H1 (cell line): ENCODE measurements around the gene E2F1. TPM values are rescaled to one million over a fixed set of nuclear protein-coding genes. Genes with fewer than 3 reads are reported as not detected.

Experiments used
- CTCF ChIA-PET: fragments of 300-600 bp; sonication (Branson Sonifier 250); formaldehyde crosslinking; loops from one replicate; lab custom pipeline; 2021; ENCODE audit not compliant: partially characterized antibody; lab: Charles Lee
- POLR2A ChIA-PET: fragments of 300-600 bp; sonication (Branson Sonifier 250); formaldehyde crosslinking; loops from one replicate; lab custom pipeline; 2021; ENCODE audit warnings: inconsistent platforms; ENCODE audit not compliant: partially characterized antibody; lab: Charles Lee
- DNase-seq, 2 experiments: peaks; one replicate each; pipeline versions ENCODE4 v3.0.0 to v3.0.0-alpha.2; 2010 to 2022; ENCODE audit warnings: low spot score in 2 of 2, low read depth in 1 of 2, mixed read lengths in 1 of 2
- FAIRE-seq: peaks from 2 replicates; lab custom pipeline; 2011; peaks lifted over from hg19 to GRCh38; lab: Jason Lieb, UNC
- H2AFZ ChIP-seq: 2 replicates; pipeline ENCODE4 v1.8.1; 2012; ENCODE audit warnings: low read length, inconsistent platforms
- H2AK5ac ChIP-seq: 2 replicates; pipeline ENCODE4 v1.6.1; 2013; ENCODE audit warnings: low read depth, low read length
- H2BK120ac ChIP-seq: replicated peaks from 2 replicates; pipeline ENCODE3; 2013; ENCODE audit warnings: low read depth, low read length, inconsistent platforms
- H2BK12ac ChIP-seq: 2 replicates; pipeline ENCODE4 v1.6.1; 2013; ENCODE audit warnings: low read depth, low read length
- H2BK15ac ChIP-seq: 2 replicates; pipeline ENCODE4 v1.6.1; 2013; ENCODE audit warnings: low read length
- H2BK20ac ChIP-seq: 2 replicates; pipeline ENCODE4 v1.6.1; 2013; ENCODE audit warnings: low read length
- H2BK5ac ChIP-seq: 2 replicates; pipeline ENCODE4 v1.6.1; 2013; ENCODE audit warnings: low read depth, low read length
- H3K14ac ChIP-seq: 2 replicates; pipeline ENCODE4 v1.6.1; 2013; ENCODE audit warnings: inconsistent platforms; ENCODE audit not compliant: insufficient read length
- H3K18ac ChIP-seq: 2 replicates; pipeline ENCODE4 v1.6.1; 2013; ENCODE audit warnings: low read length; ENCODE audit errors: extremely low read depth
- H3K23ac ChIP-seq: 2 replicates; pipeline ENCODE4 v1.6.1; 2013; ENCODE audit warnings: inconsistent platforms; ENCODE audit not compliant: insufficient read length
- H3K23me2 ChIP-seq: 2 replicates; pipeline ENCODE4 v1.6.1; 2013; ENCODE audit warnings: low read depth, low read length
- H3K27ac ChIP-seq: 2 replicates; pipeline ENCODE4 v1.6.1; 2011; ENCODE audit warnings: low read depth, low read length, inconsistent platforms
- H3K27me3 ChIP-seq, 4 experiments: replicated peaks in 1 of 4; 1 replicate in 1 of 4; 2 replicates in 3 of 4; pipeline versions ENCODE4 v1.6.1 to v1.8.1; 2011 to 2013; ENCODE audit warnings: low read length in 3 of 4, mild to moderate bottlenecking in 3 of 4, inconsistent platforms in 2 of 4, mixed read lengths in 2 of 4, moderate library complexity in 1 of 4; ENCODE audit not compliant: control insufficient read depth in 3 of 4, insufficient read depth in 3 of 4; ENCODE audit errors: extremely low read depth in 1 of 4
- H3K36me3 ChIP-seq, 4 experiments: 2 replicates each; pipeline versions ENCODE4 v1.6.1 to v1.8.1; 2011 to 2013; ENCODE audit warnings: mild to moderate bottlenecking in 4 of 4, low read length in 3 of 4, moderate library complexity in 2 of 4, control low read depth in 1 of 4, inconsistent platforms in 1 of 4; ENCODE audit not compliant: insufficient read depth in 4 of 4, control insufficient read depth in 2 of 4
- H3K4ac ChIP-seq: replicated peaks from 2 replicates; pipeline ENCODE3; 2013; ENCODE audit warnings: low read length, low read depth, mixed read lengths, inconsistent platforms; ENCODE audit not compliant: insufficient read length
- H3K4me1 ChIP-seq, 4 experiments: replicated peaks in 1 of 4; 1 replicate in 1 of 4; 2 replicates in 3 of 4; pipeline versions ENCODE4 v1.6.1 to v1.8.1; 2011 to 2013; ENCODE audit warnings: low read length in 3 of 4, inconsistent platforms in 2 of 4, mixed read lengths in 1 of 4; ENCODE audit not compliant: insufficient read depth in 4 of 4, control insufficient read depth in 3 of 4
- H3K4me2 ChIP-seq, 2 experiments: 2 replicates each; pipeline versions ENCODE4 v1.6.1 to v1.8.1; 2011 to 2013; ENCODE audit warnings: low read depth in 2 of 2, low read length in 2 of 2, control low read depth in 1 of 2, inconsistent platforms in 1 of 2, mild to moderate bottlenecking in 1 of 2; ENCODE audit not compliant: insufficient read depth in 1 of 2
- H3K4me3 ChIP-seq, 4 experiments: fragments of 200-600, 300-600 bp in 1 of 4; sonication (generic), shearing (Covaris generic), sonication (Bioruptor Twin) in 1 of 4; 2 replicates each; pipeline versions ENCODE4 v1.5.1 to v1.8.1; 2011 to 2016; ENCODE audit warnings: low read length in 4 of 4, low read depth in 3 of 4, control low read depth in 2 of 4, inconsistent platforms in 2 of 4, mild to moderate bottlenecking in 2 of 4, mixed read lengths in 1 of 4, moderate library complexity in 1 of 4; ENCODE audit not compliant: insufficient read depth in 2 of 4; ENCODE audit errors: extremely low read depth in 1 of 4
- H3K56ac ChIP-seq: replicated peaks from 2 replicates; pipeline ENCODE3; 2013; ENCODE audit warnings: low read depth, mild to moderate bottlenecking, mixed read lengths, low read length, inconsistent platforms; ENCODE audit not compliant: insufficient read length
- H3K79me1 ChIP-seq: 2 replicates; pipeline ENCODE4 v1.6.1; 2013; ENCODE audit warnings: low read depth, low read length, control low read depth
- H3K79me2 ChIP-seq, 2 experiments: 2 replicates each; pipeline versions ENCODE4 v1.6.1 to v1.8.1; 2012 to 2013; ENCODE audit warnings: low read length in 2 of 2, mild to moderate bottlenecking in 2 of 2, inconsistent platforms in 1 of 2; ENCODE audit not compliant: insufficient read depth in 2 of 2, control insufficient read depth in 1 of 2
- H3K9ac ChIP-seq, 4 experiments: replicated peaks in 1 of 4; 1 replicate in 1 of 4; 2 replicates in 3 of 4; pipeline versions ENCODE4 v1.6.1 to v1.8.1; 2011 to 2013; ENCODE audit warnings: low read depth in 3 of 4, low read length in 3 of 4, control low read depth in 2 of 4, mild to moderate bottlenecking in 2 of 4, moderate library complexity in 2 of 4, inconsistent platforms in 1 of 4; ENCODE audit errors: extremely low read depth in 1 of 4
- H3K9me3 ChIP-seq, 2 experiments: 2 replicates each; pipeline versions ENCODE4 v1.6.1 to v1.8.1; 2012 to 2013; ENCODE audit warnings: mild to moderate bottlenecking in 2 of 2, moderate library complexity in 2 of 2, control low read depth in 1 of 2, inconsistent platforms in 1 of 2, low read depth in 1 of 2, low read length in 1 of 2, mixed read lengths in 1 of 2; ENCODE audit not compliant: insufficient read depth in 2 of 2
- H4K20me1 ChIP-seq, 2 experiments: replicated peaks in 1 of 2; 2 replicates each; pipeline versions ENCODE3 to v1.8.1; 2011 to 2013; ENCODE audit warnings: inconsistent platforms in 2 of 2, low read length in 2 of 2, mild to moderate bottlenecking in 1 of 2; ENCODE audit not compliant: insufficient read depth in 2 of 2, control insufficient read depth in 1 of 2
- H4K5ac ChIP-seq: 2 replicates; pipeline ENCODE4 v1.6.1; 2013; ENCODE audit warnings: low read length, low read depth, mixed read lengths, inconsistent platforms; ENCODE audit not compliant: insufficient read length
- H4K8ac ChIP-seq: 2 replicates; pipeline ENCODE4 v1.8.0; 2013; ENCODE audit warnings: mild to moderate bottlenecking, moderate library complexity, low read length, inconsistent platforms; ENCODE audit not compliant: insufficient read depth; ENCODE audit errors: extremely low read depth
- H4K91ac ChIP-seq: replicated peaks from 2 replicates; pipeline ENCODE3; 2013; ENCODE audit warnings: low read length, mixed read lengths, inconsistent platforms; ENCODE audit not compliant: insufficient read length
- BCL11A ChIP-seq, 2 experiments: IDR thresholded peaks; one replicate each; pipeline ENCODE4 v1.6.1; 2011; ENCODE audit warnings: low read depth in 2 of 2, low read length in 2 of 2, mild to moderate bottlenecking in 2 of 2
- CEBPB ChIP-seq: IDR thresholded peaks from 2 replicates; pipeline ENCODE4 v1.6.1; 2012; ENCODE audit warnings: low read depth, low read length
- GTF2F1 ChIP-seq: IDR thresholded peaks from 2 replicates; pipeline ENCODE4 v1.6.1; 2012; ENCODE audit warnings: low read depth, low read length, improper control_type of control experiment, borderline replicate concordance
- JUN ChIP-seq: IDR thresholded peaks from 2 replicates; pipeline ENCODE4 v1.6.1; 2011; ENCODE audit warnings: low read depth, mild to moderate bottlenecking, improper control_type of control experiment, low read length
- POU5F1 ChIP-seq: IDR thresholded peaks from 2 replicates; pipeline ENCODE4 v1.6.1; 2011; ENCODE audit warnings: low read depth, mild to moderate bottlenecking, low read length, moderate library complexity
- RNF2 ChIP-seq: fragments of 200-900, 300-1000 bp; sonication (generic); IDR thresholded peaks from 2 replicates; pipeline ENCODE4 v1.7.1; 2016; ENCODE audit warnings: borderline replicate concordance, low read depth, mild to moderate bottlenecking, antibody characterized with exemption, low read length; ENCODE audit not compliant: poor library complexity, severe bottlenecking; ENCODE audit errors: missing control alignments
- TEAD4 ChIP-seq: IDR thresholded peaks from 2 replicates; pipeline ENCODE4 v1.6.1; 2012; ENCODE audit warnings: low read depth, low read length, inconsistent platforms, mixed read lengths
- WGBS, 2 experiments: shearing (Covaris generic) in 1 of 2; methylation state at CpG; one replicate each; pipeline versions ENCODE4 v1.1.6 to v1.1.7; 2013 to 2015; ENCODE audit warnings: low lambda C conversion rate in 2 of 2, mixed read lengths in 2 of 2, inconsistent platforms in 1 of 2, low coverage in 1 of 2, missing lambda C conversion rate in 1 of 2; ENCODE audit not compliant: insufficient replicate concordance in 2 of 2, insufficient coverage in 1 of 2, insufficient read length in 1 of 2; ENCODE audit errors: extremely low coverage in 1 of 2, missing lambda C conversion rate in 1 of 2; 5-methylcytosine and 5-hydroxymethylcytosine counted together
- polyA plus RNA-seq, 7 experiments: library from polyadenylated mRNA; depleted of rRNA in 3 of 7; stranded (reverse) in 5 of 7; unstranded in 2 of 7; fragments of >200 nt in 5 of 7; fragments of 200-250 nt in 2 of 7; gene quantifications; 1 replicate in 5 of 7; 2 replicates in 1 of 7; 4 replicates in 1 of 7; pipeline versions ENCODE4 v1.2.1 to v1.2.3, GENCODE V29; 2011 to 2013; ENCODE audit warnings: missing spikeins in 2 of 7, mixed read lengths in 2 of 7
- total RNA-seq: library from RNA; stranded (reverse); fragmentation: NEBNext Ultra II Directional; extraction: Animal tissue kit (Norgen Biotek cat#: 25700); gene quantifications from 2 replicates; pipeline ENCODE4 v1.2.1, GENCODE V29; 2021

Gene E2F1
- total and polyA plus RNA-seq, 2 of the 8 experiments (the other 6 are each of a cell fraction or from before 2014, with no cell fraction given), result 33.4 to 35.8 TPM

DNA sequence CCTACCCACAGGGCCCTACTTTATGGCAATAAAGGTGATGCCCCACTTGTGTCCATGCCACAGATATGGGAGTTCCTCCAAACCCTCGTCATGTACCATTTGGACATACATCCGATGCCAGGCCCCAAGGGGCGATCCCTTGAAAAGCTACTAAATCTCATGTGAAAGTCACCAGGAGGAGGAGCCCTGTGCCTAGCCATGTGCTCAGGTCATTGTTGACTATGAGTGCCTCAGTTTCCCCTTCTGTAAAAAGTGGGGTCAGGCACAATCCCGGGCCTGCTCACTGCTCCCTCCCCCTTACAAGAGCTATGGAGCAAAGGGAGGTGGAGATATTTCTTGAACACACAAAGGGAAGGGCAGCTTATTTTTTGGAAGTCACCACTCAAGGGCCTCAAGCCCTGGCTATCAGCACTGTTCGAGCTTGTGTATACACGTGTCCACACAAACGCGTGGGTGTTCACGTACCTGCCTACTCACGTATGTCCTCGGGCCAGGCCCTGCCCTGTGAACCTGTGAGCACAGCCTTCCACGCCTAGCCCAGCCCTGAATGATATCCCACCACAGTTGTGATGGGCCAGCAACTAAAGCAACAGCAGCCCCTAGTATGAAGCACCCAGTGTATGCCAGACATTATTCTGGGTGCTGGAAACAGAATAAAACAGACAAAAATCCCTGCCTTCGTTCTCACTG is 17.6 kb downstream of the E2F1 start:
- no peaks in the 10 kb centered on the region for H3K79me2 ChIP-seq
- H3K9ac ChIP-seq, result no peak overlapping the region
- H4K8ac ChIP-seq, result no peak overlapping the region
- peaks cover 0 to 5% of the 10 kb centered on the region in 2 experiments; a peak in 1 of 4 replicates for H3K9me3 ChIP-seq
- no peak for DNase-seq
- H3K4me3 ChIP-seq, result no peak overlapping the region
- peaks cover 2 to 10% (median 6%) of the 10 kb centered on the region in 4 experiments; a peak in 4 of 8 replicates for H3K36me3 ChIP-seq
- H3K79me1 ChIP-seq, result no peaks in the 10 kb centered on the region; the same call in 1 of the 2 replicates
- no peak overlapping the region for H2BK20ac ChIP-seq
- no peak overlapping the region for H4K91ac ChIP-seq
- H4K5ac ChIP-seq, result no peak overlapping the region
- no peak overlapping the region for H3K18ac ChIP-seq
- H2BK5ac ChIP-seq, result no peak overlapping the region
- no peak overlapping the region for H3K27ac ChIP-seq
- no peak overlapping the region for H2BK12ac ChIP-seq
- H2BK15ac ChIP-seq, result 0 out of 2 replicates have a peak overlapping the region, but pooled peaks have one; percentile 29
- peaks cover 0 to 10% (median 3%) of the 10 kb centered on the region in 4 experiments; a peak in 3 of 7 replicates for H3K27me3 ChIP-seq
- no peak for FAIRE-seq
- 89% methylated on average over 13 of the region's 13 CpGs; no CpG with 5 or more reads in 1 of the 2 experiments for WGBS, 2 experiments
- no peak overlapping the region for H3K23ac ChIP-seq
- H3K23me2 ChIP-seq, result peaks cover 23% of the 10 kb centered on the region
- H3K4me2 ChIP-seq, result no peak overlapping the region; a peak in 1 of 4 replicates
- no peak overlapping the region for H2BK120ac ChIP-seq
- ChIA-PET CTCF (interaction anchor here (0.6 to 4.3 kb wide), 32 partner anchors 9 to 1842 kb away, joined by 3 to 38 read pairs (median 4); no protein-coding TSS in a partner anchor), POLR2A (interaction anchor here (1.0 to 17.9 kb wide), 4 partner anchors 10 to 158 kb away, joined by 3 to 245 read pairs (median 33); partner anchors contain the start of gene NECAB3)
- no peak overlapping the region for H2AK5ac ChIP-seq
- no peak overlapping the region for H3K14ac ChIP-seq
- peaks cover 0 to 15% of the 10 kb centered on the region in 2 experiments for H4K20me1 ChIP-seq
- H2AFZ ChIP-seq, result no peak overlapping the region
- peaks cover 0 to 29% (median 19%) of the 10 kb centered on the region in 4 experiments; a peak in 5 of 7 replicates for H3K4me1 ChIP-seq
- H3K4ac ChIP-seq, result no peak overlapping the region
- H3K56ac ChIP-seq, result no peak overlapping the region
- no peak for TF ChIP-seq TEAD4
- no peak for TF ChIP-seq POU5F1
- no peak for TF ChIP-seq CEBPB
- TF ChIP-seq GTF2F1, result no peak
- no peak for TF ChIP-seq RNF2
- TF ChIP-seq BCL11A (IDR thresholded peaks at IDR 0.05; ENCODE audit: low read depth in 2 of 2, low read length in 2 of 2), result no peak
- no peak for TF ChIP-seq JUN
